GM21526 (cell line): ENCODE data around the gene CDKN2B-AS1.
A peak's percentile ranks its signal among the peaks of the same experiment; 100 is the strongest.
"Not testable (repeated sequence)": the region's sequence is repeated elsewhere in the genome, so short reads cannot be mapped to it uniquely, and the experiment has no call there.

Source experiments
- ATAC-seq: cut with Tn5 transposase; IDR thresholded peaks from one replicate; pipeline ENCODE4 v1.9.1; 2021; ENCODE audit warnings: moderate library complexity; ENCODE audit not compliant: unreplicated experiment, low FRiP score

The CDKN2B-AS1 gene

DNA sequence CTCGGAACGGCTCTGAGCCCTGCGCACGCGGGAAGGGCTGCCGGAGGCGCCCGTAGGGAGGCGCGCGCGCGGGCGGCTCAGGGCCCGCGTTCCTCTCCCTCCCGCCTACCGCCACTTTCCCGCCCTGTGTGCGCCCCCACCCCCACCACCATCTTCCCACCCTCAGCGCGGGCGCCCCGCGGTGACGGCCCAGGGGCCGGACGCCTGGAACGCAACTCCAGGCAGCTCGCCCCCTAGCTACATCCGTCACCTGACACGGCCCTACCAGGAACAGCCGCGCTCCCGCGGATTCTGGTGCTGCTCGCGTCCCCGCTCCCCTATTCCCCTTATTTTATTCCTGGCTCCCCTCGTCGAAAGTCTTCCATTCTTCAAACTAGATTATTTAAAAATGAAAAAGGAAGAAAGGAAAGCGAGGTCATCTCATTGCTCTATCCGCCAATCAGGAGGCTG is at the start of gene CDKN2B-AS1:
Gene CDKN2B-AS1, plus strand, starts transcription at position 236 of the 450 bp plus-strand sequence.
- peak; percentile 40 for ATAC-seq

DNA sequence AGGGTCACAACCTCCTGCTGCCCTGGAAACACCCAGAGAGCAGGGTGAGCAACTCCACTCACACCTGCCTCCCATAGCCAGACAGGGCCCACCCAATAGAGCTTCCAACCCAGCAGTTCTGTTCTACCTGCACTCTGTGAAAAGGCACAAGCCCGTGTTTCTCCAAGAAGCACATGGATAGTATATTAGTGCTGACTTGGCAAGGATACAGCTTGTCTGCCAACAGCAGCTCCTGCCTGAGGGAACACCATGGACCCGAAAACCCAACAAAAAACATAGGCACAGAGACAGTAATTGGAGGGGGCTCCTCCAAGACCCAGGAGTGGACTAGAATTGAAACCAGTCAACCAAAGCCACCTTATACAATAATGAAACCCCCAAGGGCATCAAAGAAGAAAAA is 49.0 kb upstream of the CDKN2B-AS1 start:
- no peak for ATAC-seq

DNA sequence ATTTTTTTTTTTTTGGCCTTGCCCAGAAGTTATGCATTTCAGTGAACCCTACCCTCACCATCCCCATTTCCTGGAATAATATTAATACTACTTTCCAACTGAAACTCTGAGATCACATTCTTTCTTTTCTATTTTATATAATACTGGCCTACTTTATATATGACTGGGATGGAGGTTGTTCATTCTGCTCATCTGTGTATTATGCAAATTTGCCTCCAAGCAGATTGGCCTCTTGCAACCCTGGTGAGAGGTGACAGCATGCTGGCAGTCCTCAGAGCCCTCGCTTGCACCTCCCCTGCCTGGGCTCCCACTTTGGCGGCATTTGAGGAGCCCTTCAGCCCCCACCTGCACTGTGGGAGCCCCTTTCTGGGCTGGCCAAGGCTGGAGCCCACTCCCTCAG is 35.8 kb upstream of the CDKN2B-AS1 start:
- no peak for ATAC-seq

DNA sequence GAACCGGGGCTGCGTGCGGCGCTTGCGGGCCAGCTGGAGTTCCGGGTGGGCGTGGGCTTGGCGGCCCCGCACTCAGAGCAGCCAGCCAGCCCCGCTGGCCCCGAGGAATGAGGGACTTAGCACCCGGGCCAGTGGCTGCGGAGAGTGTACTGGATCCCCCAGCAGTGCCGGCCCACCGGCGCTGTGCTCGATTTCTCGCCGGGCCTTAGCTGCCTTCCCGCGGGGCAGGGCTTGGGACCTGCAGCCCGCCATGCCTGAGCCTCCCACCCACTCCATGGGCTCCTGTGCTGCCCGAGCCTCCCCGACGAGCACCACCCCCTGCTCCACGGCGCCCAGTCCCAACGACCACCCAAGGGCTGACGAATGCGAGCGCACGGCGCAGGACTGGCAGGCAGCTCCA is 35.3 kb upstream of the CDKN2B-AS1 start:
- ATAC-seq = not testable (repeated sequence)

DNA sequence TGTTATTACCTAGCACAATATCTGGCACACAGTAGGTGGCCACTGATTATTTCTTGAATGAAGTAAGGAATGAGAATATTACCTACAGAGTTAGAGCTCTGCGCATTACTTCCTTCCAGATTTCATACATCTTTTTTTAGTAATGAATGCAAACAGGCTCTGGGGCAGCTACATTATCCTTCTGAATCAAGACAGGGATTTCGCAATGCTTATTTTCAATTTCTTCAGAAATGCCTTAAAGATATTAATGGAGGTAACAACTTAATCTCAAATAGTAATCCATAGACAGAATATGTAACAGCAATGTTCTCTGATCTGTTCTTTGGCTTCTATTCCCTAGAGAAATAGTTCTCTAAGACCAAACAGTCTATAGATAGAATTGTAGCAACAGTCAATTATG is 33.0 kb upstream of the CDKN2B-AS1 start:
- no peak for ATAC-seq

DNA sequence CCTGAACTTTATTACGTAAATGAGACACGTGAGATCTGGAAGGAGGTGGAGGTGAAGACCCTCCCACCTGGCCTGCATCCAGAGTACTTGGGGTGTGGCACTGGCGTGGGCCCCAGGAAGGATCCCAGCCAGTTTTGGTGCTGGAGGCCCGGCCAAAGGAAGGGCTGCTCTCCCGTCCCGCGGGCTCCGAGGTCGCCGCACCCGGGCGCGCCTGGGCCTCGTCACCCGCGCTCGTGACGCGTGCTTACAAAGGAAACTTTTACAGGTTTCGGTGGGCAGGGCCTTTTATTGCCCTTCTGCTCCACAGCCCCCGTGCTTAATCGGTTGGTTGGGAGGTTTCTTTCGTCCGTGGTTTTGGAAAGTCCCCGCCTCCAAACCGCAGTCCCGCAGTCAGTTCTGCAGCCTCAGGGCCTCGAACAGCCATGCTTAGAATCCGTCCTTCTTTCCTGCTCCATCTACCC is 29.6 kb upstream of the CDKN2B-AS1 start:
- no peak for ATAC-seq

DNA sequence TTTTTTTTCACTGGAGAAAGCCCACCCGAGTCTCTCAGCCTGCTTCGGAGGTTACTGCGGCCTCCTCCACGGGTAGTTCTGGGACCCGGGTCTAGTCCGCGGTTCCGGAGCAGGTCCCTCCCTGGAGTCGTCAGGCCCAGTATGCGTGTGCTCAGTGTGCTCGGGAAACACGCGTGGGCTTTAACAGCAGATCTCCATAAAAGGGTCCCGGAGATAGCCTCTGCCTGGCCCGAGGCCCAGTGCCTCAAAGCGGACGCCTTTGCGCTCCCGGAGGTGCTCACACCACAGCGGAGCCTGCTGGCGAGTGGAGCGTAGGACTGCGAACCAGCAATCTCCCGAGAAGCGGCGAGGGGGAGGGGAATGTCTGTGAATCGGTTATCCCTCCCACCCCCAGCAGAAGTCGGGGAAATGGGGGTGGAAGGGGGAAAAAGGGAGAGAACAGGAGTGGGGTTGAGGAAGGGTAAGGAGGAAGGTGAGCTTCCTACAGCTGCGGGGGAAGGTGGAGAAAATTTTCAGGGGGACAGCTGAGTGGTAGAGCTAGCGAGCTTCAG is 29.1 kb upstream of the CDKN2B-AS1 start:
- no peak for ATAC-seq

DNA sequence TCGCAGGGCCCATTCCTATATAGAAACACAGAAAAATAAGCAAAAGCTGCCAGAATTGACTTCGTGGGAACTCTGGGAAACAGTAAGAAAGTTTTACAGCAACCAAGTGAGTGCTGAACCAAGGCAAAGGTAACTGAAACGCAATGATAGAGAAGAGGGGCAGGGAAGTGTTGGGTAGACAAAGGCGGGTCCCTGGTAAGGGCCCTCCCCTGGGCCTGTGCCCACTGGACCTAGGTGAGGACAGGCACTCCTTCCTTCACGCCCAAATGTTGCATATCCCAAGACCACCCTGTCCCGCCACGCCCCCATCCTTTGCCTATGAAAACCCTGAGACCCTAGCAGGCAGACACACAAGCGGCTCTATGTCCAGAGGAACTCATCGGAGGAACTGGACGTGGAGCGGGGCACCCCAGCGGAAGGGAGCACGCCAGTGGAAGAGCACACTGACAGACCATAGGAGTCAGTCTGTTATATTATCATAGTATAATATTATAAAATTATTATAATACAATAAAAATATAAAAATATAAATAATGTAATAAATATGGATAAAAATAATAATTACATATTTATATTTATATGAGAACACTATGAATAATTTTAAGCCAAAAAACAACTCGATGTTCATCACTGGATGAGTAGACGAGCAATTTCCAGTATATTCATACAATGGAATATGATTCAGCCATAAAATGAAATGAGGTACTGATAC is 28.3 kb upstream of the CDKN2B-AS1 start:
- ATAC-seq = no peak

DNA sequence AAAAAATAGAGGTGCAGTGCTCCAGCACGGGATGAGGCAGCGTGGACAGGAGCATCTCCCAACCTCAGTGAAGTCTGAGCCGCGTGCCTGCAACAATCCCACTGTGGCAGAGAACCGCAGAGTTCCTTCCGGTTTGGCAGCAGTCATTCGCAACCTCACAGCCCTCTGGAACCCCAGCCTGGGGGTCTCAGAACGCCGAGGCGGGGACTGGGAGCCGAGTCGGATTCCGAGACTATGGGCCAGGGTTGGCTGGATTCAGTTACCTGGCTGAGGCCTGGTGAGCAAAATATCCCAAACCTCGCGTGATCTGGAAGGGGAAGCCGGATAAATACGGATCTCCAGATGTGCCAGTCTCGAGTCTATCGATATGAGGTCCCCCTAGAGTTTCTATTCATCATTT is 27.4 kb upstream of the CDKN2B-AS1 start:
- no peak for ATAC-seq

DNA sequence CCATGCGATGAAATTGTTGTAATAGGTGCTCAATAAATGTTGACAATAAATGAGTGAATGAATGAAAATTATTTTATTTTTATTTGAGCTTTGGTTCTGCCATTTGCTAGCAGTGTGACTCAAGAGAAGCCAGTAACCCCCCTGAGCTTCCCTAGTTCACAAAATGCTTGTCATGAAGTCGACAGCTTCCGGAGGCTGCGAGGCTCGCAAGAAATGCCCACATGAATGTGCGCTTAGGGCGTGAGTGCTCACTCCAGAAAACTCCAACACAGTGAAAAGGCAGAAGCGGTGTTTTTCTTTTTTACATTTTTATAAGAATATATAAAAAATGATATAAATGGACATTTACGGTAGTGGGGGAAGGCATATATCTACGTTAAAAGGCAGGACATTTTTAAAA is 26.9 kb upstream of the CDKN2B-AS1 start:
- ATAC-seq = no peak

DNA sequence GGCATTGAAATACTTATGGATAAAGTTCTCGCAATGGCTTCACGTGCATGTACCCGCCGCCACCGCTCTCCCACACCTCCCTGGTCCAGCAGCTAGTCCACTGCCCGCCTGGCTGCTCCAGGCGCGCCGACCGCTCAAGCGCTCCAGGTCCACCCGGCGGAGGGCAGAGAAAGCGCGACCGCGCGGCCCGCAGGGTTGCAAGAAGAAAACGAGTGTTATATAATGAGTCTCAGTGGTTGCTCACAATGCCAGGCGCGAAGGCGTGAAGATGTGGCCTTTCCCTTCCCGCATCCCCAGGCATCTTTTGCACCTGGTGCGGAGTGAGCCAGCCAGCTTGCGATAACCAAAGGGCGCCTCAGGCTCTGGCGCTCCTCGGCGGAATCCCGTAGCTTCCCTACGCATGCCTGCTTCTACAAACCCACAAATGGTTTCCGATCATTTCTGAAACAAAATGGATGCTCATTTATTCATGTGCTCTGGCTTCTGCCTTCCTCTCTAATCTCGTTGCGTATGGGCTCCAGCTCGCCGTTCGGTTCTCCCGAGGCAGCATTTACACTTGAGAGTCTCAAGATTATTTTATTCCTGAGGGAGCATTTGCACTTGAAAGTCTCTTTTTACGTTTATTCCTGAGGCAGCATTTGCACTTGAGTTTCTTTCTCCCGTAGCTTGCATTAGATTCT is 26.1 kb upstream of the CDKN2B-AS1 start:
- ATAC-seq = no peak

DNA sequence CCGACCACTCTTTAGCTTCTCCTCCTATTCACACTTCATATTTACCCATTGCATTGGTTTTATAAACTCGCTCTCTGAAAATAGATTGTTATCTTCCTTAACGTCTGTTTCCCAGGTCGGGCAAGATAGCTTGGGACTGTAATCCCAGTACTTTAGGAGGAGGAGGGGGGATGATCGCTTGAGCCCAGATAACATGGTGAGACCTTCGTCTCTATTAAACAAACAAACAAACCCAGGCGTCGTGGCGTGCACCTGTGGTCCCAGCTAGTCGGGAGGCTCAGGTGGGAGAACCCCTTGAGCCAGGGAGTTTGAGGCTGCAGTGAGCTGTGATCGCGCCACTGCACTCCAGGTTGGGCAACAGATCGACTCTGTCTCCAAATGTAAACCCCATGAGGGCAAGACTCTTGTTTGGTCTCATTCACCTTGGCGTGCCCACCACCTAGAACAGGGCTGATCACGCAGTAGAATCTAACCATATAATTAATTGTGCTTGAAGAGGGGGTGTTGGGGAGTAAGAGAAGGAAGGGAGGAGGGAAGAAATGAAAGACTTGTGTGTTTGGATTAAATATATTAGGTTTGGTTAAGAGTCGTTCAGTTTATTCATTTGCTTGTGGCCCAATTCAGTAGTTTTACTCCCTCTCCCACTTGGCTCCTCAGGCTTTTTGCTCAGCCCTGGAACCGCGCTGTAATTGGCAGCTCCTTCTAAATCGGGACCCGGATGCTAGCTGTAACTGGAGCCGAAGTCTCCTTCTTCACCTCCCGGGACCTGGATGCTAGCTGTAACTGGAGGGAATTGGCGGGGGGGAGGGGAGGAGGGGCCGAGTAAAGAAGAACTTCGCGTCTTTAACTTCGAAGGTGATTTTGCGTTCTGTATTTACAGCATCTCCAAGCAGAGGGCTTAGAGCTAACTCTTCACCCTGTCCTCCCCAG is 25.3 kb upstream of the CDKN2B-AS1 start:
- no peak for ATAC-seq

DNA sequence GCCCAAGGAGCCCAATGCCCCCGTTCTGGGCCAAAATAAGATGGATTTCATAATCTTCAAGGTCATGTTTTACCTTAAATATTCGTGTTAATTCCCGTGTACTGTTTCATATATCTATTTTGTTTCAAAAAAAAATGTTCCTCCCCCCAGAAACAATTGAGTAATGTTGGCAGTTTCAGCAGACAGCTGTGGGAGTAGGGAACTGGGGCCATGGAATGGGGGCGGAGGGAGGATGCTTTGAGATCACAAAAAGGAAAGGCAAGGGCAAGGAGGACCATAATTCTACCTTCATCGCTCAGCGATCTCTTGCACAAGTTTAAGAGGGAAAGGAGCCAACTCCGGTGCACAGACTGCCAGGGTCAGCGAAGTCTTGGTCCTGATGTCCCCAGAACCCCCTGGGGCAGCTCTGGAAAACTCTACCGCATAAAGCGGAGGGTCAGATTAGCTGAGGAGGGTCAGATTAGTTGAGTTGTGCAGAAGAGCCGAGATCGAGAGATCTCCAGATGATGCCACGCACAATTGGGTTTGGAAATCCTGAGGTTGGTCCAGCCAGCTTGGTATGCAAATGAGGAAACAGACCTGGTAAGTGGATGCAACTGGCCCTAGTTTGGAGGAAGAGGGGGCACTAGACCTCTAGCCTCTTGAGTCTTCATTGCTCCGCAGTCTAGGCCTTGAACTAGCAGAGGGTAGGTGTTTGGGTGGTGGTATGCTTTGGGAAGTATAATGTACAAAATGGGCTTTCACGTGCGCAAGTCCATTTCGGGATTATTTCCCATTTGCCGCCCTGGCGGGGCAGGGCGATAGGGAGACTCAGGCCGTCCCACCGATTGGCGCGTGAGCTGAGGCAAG is 24.4 kb upstream of the CDKN2B-AS1 start:
- no peak for ATAC-seq

DNA sequence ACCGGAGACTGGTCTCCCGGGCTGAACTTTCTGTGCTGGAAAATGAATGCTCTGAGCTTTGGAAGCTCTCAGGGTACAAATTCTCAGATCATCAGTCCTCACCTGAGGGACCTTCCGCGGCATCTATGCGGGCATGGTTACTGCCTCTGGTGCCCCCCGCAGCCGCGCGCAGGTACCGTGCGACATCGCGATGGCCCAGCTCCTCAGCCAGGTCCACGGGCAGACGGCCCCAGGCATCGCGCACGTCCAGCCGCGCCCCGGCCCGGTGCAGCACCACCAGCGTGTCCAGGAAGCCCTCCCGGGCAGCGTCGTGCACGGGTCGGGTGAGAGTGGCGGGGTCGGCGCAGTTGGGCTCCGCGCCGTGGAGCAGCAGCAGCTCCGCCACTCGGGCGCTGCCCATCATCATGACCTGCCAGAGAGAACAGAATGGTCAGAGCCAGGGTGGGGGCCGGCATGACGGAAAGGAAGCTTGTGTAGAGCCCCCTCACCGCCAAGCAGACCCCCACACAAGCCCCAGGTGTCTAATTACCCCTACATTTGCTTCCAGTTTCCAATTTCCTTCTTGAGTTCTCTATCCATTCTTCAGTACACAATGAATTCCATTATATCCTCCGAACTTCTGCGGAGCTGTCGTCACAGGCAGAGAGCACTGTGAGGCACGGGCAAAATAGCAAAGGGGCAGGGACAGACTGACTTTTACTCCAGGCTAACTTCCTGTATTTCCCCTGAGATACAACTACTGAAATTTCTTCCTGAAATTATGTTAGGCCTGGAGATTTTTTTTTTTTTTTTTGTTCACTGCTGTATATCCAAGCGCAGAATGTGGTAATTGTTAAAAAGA is 23.6 kb upstream of the CDKN2B-AS1 start:
- ATAC-seq = no peak

DNA sequence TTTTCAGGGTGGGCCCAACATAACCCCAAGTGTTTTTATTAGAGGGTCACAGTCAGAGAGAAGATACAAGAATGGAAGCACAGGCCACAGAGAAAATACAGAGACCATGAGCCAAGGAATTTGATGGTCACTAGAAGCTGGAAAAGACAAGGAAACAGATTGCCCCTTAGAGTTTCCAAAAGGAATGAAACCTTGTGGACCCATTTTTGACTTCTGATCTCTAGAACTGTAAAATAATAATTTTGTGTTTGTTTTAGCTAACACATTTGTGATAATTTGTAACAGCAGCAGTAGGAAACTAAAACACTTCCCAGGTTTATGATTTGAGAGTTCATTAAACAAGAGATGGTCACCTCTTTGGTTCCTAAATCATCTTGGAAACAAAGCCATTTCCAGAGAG is 22.2 kb upstream of the CDKN2B-AS1 start:
- no peak for ATAC-seq

DNA sequence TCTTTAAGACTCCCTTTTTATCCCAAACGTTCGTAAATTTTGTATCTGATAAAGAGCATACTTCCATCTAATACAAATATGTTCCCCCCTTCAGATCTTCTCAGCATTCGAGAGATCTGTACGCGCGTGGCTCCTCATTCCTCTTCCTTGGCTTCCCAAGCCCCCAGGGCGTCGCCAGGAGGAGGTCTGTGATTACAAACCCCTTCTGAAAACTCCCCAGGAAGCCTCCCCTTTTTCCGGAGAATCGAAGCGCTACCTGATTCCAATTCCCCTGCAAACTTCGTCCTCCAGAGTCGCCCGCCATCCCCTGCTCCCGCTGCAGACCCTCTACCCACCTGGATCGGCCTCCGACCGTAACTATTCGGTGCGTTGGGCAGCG is 20.3 kb upstream of the CDKN2B-AS1 start:
- ATAC-seq = no peak

DNA sequence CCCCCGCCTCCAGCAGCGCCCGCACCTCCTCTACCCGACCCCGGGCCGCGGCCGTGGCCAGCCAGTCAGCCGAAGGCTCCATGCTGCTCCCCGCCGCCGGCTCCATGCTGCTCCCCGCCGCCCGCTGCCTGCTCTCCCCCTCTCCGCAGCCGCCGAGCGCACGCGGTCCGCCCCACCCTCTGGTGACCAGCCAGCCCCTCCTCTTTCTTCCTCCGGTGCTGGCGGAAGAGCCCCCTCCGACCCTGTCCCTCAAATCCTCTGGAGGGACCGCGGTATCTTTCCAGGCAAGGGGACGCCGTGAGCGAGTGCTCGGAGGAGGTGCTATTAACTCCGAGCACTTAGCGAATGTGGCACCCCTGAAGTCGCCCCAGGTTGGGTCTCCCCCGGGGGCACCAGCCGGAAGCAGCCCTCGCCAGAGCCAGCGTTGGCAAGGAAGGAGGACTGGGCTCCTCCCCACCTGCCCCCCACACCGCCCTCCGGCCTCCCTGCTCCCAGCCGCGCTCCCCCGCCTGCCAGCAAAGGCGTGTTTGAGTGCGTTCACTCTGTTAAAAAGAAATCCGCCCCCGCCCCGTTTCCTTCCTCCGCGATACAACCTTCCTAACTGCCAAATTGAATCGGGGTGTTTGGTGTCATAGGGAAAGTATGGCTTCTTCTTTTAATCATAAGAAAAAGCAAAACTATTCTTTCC is 19.7 kb upstream of the CDKN2B-AS1 start:
- peak; percentile 56 for ATAC-seq

DNA sequence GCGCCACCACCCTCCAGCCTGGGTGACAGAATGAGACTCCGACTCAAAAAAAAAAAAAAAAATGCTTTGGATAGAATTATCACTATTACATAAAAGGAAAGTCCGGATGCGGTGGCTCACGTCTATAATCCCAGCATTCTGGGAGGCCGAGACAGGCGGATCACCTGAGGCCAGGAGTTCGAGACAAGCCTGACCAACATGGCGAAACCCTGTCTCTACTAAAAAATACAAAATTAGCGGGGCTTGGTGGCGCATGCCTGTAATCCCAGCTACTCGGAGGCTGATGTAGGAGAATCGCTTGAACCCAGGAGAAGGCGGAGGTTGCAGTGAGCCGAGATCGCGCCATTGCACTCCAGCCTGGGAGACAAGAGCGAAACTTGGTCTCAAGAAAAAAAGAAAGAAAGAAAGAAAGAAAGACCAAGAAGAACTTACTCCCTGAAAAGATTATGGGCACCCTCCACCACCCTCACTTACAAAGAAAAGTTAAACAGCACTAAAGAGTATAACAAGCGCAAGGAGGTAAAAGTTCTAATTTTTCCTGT is 18.2 kb upstream of the CDKN2B-AS1 start:
- no peak for ATAC-seq
